Right lobe of liver (tissue), 4 donors: ENCODE measurements around the gene SPATS2.

Experiments
- CTCF ChIP-seq, 4 donors: fragments of 200-600 bp in 3 of 4; fragments of 450-650 bp in 1 of 4; IDR thresholded peaks; one replicate each; pipeline versions ENCODE4 v1.5.1 to v1.8.0; 2016 to 2022; ENCODE audit warnings: antibody characterized with exemption in 4 of 4, mild to moderate bottlenecking in 2 of 4
- POLR2A ChIP-seq: fragments of 450-650 bp; IDR thresholded peaks from one replicate; pipeline ENCODE4 v1.6.1; 2017; ENCODE audit warnings: antibody characterized with exemption, mild to moderate bottlenecking
- donor health status: DM: no; HTN: no; CAD: no.
- donor health status: DM: no; HTN: no; CAD: no.
- donor health status: DM: no; HTN: yes; CAD: no.

GRCh38 chr12:49482095-49483051, 115.1 kb downstream of the SPATS2 start:
- no peak for TF ChIP-seq CTCF (IDR thresholded peaks at IDR 0.05)
- no peak for TF ChIP-seq POLR2A
